ENCODE results near the gene SEC61A2.
"Not testable (repeated sequence)": the region's sequence is repeated elsewhere in the genome, so short reads cannot be mapped to it uniquely, and the experiment has no call there.

SEC61A2 gene

DNA sequence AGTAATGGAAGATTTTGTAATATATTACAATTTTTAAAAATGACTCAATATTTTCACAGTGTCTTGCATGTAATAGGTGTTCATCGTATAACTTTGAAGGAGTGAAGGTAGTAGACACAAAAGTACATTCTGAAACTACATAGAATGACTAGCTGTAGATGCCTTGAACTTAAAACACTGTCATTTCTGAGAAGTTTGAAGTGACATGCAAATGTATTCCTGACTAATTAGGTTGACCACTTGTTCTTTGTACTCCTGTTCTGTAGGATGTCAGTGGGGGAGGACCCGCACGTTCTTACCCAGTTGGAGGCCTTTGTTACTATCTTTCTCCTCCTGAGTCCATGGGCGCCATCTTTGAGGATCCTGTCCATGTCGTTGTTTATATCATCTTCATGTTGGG is 31.2 kb downstream of the SEC61A2 start:
- DNase-seq (ENCODE audit: low read depth in 2 of 2), result no peak

GRCh38 chr10:12162927-12163326 is 33.5 kb downstream of the SEC61A2 start:
- DNase-seq (ENCODE audit: low read depth in 2 of 2), result no peak

DNA sequence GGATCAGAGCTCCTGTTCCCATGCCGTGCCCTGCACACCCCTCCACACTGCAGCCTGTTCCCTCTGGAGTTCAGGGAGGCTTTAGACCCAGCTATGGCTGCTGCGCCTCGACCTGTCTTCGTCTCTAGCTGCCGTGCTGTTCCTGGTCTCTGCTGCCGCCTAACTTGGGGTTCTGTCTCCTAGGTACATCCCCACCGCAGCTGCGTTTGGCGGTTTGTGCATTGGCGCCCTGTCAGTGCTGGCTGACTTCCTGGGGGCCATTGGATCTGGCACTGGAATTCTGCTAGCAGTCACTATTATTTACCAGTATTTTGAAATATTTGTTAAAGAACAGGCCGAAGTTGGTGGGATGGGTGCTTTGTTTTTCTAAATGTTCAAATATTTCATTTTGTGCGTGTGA is 34.6 kb downstream of the SEC61A2 start:
- no peak for DNase-seq (ENCODE audit: low read depth in 2 of 2)

- no peak for DNase-seq (ENCODE audit: low read depth in 2 of 2)
Measured at GRCh38 chr10:12165036-12165435, 35.6 kb downstream of the SEC61A2 start.

DNA sequence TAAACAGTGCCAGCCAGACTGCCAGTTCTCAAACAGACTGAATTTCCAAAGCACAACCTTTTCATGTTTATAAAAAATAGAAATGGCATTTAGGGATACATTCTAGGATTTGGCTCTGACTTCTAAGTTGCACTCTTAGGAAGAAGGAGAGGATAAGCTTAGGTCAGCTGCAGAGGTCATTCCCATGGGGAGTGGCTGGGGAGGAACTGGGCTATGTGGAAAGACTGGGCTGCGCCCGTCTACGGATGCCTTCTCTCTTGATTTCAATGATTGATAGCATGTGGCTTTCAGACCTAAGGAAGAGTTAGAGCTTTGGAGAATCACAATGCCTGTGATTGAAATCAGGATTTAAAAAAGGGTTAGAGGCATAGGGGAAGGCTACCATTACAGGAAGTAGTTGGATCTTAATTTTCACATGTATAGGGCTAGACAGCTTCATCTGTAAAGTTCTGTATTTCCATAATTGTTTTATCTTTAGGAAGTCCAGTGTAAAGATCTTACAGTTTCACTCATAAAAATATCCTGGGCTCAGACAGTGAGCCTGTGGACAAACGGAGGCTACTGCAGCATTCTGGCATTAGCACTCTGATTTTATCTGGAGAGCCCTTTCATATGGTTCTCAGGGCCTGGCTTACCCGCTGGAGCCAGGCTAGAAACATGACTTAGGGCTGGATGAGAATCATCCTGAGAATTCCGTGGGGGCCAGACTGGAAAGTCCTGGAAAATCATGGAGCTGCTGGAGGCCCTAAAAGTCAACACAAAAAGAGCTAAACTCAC is 36.7 kb downstream of the SEC61A2 start:
- no peak for DNase-seq (ENCODE audit: low read depth in 2 of 2)

GRCh38 chr10:12171512-12171911 is 42.0 kb downstream of the SEC61A2 start:
- not testable (repeated sequence) for DNase-seq (ENCODE audit: low read depth in 2 of 2)

DNA sequence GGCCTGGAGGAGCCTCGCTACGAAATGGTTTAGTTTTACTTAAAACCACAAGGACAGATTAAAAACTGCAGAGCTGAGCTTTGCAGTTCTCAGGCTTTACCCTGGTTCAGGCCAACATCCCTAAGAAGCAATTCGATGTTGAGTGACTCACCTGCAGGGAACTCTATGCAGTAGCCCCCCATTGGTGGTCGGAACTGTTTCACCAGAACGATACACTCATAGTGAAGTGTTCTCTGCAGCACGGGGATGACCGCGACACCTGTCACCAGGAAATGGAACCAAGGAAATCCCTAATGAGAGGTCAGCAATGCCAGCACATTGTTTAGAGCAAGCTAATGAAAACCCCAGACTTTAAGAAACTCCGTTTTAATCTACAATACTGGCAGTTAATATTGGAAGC is 48.2 kb downstream of the SEC61A2 start:
- DNase-seq (ENCODE audit: low read depth in 2 of 2), result no peak

DNA sequence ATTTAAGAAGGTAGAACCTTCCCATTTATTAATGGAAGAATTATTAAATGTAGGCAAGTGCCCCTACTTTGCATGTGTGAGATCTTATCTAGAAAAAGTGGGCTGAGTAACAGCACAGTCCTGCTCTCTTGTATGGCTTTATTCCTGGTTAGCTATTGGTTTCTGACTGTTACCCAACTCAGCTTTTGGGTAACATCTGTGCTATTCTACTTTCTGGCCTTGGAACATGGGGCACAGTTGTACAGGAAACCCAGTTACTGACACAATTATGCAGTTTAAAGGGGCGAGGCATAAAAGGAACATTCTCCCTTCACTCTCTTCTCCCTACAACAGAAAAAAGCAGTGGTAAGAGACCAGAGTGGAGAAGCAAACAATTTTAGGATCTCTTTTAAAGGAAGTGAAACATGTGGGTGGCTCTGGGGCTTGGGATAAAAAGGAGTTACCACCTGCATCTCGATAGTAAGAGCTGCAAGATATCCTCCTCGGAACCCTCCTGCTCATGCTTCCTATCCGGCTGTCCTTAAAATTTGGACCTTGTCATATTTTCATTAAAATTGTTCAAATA is 50.2 kb downstream of the SEC61A2 start:
- DNase-seq (ENCODE audit: low read depth in 2 of 2), result no peak

DNA sequence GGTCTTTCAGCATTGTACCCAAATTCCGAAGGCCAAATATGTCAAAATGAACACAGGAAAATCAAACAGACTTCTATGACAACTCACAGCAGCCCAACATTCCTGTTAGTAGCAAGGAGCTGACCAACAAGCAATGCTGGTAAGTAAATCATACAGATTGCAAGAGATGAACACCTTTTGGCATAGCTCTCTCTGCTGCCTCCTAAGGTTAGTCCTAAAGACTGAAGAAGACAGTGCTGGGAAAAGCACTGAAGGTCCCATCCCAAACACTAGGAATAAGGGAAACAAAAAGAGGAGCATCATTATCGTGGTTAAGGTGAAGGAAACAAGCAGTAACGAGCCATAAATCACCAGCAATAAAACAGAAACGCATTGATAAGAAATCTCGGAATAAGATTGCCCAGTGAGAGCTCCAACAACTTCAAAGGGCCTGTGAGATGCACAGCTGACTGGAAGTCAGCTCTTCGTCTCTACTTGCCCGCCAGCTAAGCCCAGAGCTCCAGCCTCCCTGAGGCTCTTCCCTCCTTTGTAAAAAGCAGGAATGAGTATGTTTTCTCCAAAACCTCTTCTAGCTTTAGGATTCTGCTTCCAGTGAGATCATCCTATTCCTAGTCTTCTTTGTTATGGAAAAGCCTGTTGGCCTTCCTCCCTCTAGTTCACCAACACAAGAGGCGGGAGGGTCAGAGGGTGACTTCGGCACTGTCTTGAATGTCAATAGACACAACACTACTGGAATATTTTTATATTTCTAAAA is 50.9 kb downstream of the SEC61A2 start:
- no peak for DNase-seq (ENCODE audit: low read depth in 2 of 2)

- DNase-seq (ENCODE audit: low read depth in 2 of 2), result peak; percentile 19 to 40
Measured at GRCh38 chr10:12181065-12181775, 51.7 kb downstream of the SEC61A2 start.

DNA sequence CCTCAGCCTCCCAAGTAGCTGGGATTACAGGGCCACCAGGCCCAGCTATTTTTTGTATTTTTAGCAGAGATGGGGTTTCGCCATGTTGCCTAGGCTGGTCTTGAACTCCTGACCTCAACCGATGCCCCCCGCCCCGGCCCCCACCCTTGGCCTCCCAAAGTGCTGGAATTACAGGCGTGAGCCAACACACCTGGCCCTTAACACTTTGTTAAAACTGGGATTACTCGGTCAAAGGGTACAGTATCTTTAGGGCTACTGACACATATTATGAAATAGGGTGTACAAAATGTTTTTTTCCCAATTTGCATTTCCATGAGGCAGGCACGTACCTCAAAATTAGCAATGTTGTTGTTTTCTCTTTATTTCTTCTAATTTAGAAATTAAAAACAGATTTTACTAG is 54.7 kb downstream of the SEC61A2 start:
- DNase-seq (ENCODE audit: low read depth in 2 of 2), result no peak

- no peak for DNase-seq (ENCODE audit: low read depth in 2 of 2)
Measured at GRCh38 chr10:12186323-12186722, 56.8 kb downstream of the SEC61A2 start.

- no peak for DNase-seq (ENCODE audit: low read depth in 2 of 2)
Measured at GRCh38 chr10:12187321-12187905, 57.9 kb downstream of the SEC61A2 start.

GRCh38 chr10:12188656-12189055 is 59.2 kb downstream of the SEC61A2 start:
- DNase-seq (ENCODE audit: low read depth in 2 of 2), result no peak

DNA sequence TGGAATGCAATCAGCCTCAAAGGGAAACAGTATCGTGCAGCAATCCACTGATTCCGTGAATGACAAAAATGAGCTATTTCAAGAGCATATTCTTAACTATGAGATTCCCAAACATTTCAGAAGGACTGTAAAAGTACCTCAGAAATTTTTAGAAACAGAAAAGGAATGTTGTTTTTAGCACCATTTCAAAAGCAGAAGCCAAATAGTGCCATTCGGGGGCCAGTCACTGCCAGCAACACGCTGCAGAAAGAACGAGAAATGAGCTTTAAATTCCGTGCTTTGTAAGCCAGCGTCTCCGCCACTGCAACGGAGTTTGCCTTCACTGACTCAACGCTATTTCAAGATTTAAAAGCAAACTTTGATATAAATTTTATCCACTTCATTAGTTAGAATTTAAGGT is 59.9 kb downstream of the SEC61A2 start:
- no peak for DNase-seq (ENCODE audit: low read depth in 2 of 2)

DNA sequence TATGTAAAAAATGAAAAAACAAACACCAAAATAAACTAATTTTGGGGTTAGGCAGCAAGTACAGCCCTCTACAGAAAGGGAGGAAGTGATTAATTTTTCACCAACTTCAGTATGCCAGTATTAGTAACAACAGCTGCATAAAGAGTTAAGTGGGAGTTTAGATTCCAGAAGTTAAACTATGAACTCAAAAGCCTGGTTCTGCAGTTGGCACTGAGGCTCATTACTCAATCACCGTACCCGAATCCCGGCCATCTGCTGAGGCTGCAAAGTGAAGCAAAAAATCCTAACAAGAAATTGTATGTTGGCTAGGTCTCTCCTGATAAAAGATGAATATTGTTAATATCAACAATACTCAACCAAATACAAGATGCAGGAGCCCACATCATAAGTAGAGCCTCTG is 62.2 kb downstream of the SEC61A2 start:
- DNase-seq (ENCODE audit: low read depth in 2 of 2), result no peak

GRCh38 chr10:12193193-12193592 is 63.7 kb downstream of the SEC61A2 start:
- no peak for DNase-seq (ENCODE audit: low read depth in 2 of 2)

GRCh38 chr10:12194752-12195271 is 65.3 kb downstream of the SEC61A2 start:
- DNase-seq (ENCODE audit: low read depth in 2 of 2), result peak in 1 of 2 experiments; percentile 20

- DNase-seq (ENCODE audit: low read depth in 2 of 2), result no peak
Measured at GRCh38 chr10:12195281-12195602, 65.8 kb downstream of the SEC61A2 start.

- peak; percentile 74 to 78 for DNase-seq (ENCODE audit: low read depth in 2 of 2)
Measured at GRCh38 chr10:12195603-12196506, 66.4 kb downstream of the SEC61A2 start, which contains the start of the genes CDC123 and NUDT5. Gene CDC123 (plus strand): TSS chr10:12196188. CDS start chr10:12196246, 58 bp downstream. Gene NUDT5 (minus strand): TSS chr10:12195891. CDS start chr10:12186291, 9,600 bp downstream.

Data from stimulated activated CD4-positive, alpha-beta T cell treated with anti-CD3 and anti-CD28 coated beads, Interleukin-12 subunit alpha, Interleukin-12 subunit beta, amount 100 ng/mL, for 24 hours (primary cell).